ENCODE measurements around the gene IL1RAPL1.
"Not testable (repeated sequence)": the region's sequence is repeated elsewhere in the genome, so short reads cannot be mapped to it uniquely, and the experiment has no call there.

The IL1RAPL1 gene

DNA sequence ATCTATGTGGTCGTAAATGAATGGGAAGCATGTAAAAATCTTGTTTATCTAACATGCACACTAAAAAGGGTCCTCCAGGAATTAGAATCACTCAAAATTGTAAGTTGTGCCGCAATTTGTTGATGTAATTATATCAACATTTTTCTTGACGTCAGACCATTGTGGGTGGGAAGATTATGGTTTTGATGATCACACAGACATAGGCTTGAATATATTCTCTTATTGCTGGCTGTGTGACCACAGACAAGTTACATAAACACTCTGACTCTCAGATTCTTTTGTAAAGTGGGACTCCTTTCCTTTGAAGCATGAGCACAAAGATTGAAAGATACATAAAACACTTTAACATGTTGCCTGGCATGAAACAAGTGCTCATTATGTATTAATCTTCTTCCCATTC lies 51.5 kb downstream of the IL1RAPL1 start:
- DNase-seq = no peak

DNA sequence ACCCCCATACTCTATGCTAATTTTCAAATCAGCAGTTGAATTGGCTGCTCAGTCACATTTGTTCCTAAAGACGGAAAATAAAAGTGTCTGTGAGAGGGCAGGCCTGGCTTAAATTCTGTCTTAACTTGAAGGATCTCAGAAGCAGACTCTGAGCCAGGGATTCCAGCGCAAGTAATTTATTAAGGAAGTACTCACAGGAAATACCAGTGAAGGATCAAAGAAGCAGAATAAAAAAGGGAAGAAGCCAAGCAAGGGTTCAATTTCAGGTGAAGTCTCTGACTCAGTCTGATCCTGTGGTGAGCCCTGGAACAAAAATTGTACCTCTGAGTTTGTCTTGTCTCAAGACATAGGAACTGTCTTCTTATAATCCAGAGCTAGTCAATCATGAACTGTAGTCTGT lies 52.2 kb downstream of the IL1RAPL1 start:
- no peak for DNase-seq

DNA sequence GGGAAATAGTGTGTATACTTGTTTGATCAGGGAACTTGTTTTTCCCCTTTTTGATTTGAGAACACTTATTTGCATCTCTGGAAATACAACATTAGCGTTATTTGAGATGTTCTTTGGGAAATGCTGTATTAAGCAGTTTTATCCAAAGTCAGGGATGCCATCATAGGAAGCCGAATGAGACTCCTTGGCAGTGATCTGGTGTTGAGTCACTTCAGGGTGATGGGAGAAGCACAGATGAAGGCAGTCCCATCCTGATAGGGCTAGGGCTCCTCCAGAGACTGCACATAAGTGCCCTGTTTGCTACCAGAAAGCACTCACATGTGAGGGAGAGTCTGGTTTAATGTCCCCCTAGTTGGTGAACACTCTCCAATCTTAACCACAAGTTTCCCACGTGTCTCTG lies 62.3 kb downstream of the IL1RAPL1 start:
- no peak for DNase-seq

DNA sequence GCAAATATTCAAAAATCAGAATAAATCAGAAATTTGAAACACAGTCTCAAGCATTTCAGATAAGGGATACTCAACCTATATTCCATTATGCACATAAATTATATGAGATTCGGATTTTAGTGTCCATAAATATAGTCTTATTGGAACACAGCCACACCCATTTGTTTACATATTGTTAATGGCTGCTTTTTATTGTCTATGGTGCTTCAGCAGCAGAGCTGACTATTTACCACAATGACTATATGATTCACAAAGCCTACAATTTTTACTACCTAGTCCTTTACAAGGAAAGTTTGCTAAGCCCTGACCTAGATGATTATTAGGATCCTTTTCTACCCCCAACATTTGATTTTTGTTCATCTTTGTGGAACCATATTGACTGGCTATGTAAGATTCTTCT lies 63.9 kb downstream of the IL1RAPL1 start:
- DNase-seq = no peak

DNA sequence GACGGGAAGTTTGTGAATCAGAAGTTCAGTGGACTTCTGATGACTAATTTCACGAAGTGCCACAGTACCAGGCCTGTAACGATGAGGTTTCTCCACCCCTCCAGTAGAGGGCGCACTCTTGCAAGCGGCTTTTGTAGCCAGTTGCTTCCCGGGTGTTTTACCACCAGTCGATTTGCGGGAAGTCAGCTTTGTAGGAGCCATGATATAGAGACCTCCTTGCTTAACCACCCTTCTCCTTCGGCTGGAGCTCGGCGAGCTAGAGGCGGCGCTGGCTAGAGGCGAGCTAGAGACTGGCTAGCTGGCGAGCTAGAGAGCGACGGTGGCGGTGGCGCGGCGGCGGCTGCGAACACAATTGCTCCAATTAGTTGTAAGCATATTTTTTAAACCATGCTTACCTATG lies 72.0 kb downstream of the IL1RAPL1 start:
- DNase-seq = no peak

DNA sequence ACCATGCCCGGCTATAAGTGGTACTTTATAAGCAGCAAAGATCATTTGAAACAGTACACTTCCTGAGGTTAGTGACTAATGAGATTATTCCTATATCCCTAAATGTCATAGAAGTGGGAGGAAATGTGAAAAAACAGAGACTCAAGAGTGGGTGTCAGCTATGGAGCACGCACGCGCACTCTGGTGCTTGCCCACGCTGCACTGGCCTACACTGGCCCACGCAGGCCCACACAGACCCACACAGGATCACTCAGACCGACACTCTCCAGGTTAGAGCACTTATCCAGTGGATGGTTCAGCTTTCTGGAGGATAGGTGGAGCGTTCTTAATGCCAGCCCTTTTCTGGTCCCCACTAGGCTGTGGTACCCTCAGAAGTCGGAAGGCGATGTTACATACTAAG lies 78.5 kb downstream of the IL1RAPL1 start:
- no peak for DNase-seq

DNA sequence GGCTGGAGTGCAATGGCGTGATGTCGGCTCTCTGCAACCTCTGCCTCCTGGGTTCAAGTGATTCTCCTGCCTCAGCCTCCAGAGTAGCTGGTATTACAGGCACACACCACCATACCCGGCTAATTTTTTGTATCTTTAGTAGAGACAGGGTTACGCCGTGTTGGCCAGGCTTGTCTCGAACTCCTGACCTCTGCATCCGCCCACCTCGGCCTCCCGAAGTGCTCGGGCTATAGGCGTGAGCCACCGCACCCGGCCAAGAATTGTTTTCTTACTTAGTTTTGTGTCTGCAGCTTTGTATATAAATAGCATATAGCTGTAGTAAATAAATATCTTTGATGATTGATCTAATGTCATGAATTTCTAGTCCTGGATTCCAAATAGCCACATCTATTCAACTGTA lies 81.1 kb downstream of the IL1RAPL1 start:
- no peak for DNase-seq

DNA sequence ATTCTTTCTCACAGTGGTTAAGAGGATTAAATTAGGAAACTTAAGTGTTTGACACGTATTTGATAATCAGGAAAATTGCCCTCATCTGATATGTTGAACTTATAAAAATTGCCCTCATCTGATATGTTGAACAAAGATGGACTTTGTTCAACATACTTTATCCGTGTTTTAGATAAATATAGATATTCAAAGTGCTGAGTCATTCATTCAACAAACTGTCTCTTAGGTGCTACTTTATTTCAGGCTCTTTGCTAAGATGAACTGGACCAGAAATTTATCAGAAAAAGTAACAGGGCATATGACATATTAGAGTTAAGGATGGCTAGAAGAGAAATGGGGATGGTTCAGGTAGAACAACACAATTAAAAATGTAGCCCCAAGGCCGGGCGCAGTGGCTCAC lies 81.7 kb downstream of the IL1RAPL1 start:
- no peak for DNase-seq

DNA sequence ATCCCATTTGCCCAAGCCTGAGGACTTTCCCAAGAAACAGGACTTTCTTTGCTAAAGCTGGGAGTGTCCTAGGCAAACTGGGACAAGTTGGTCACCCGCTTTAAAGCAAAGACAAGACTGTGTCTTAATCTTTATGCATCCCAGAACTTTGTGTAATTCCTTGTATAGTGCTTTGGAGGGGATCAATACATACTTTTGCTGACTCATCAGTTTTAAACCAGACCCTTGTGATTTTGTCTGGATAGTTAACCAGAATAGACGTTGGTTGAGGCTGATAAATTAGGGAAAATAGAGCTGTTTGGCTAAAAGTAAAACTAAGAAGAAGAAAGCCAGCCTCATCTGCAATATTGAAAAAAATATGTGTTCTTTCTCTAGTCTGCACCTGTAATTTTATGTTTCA lies 82.8 kb downstream of the IL1RAPL1 start:
- no peak for DNase-seq

DNA sequence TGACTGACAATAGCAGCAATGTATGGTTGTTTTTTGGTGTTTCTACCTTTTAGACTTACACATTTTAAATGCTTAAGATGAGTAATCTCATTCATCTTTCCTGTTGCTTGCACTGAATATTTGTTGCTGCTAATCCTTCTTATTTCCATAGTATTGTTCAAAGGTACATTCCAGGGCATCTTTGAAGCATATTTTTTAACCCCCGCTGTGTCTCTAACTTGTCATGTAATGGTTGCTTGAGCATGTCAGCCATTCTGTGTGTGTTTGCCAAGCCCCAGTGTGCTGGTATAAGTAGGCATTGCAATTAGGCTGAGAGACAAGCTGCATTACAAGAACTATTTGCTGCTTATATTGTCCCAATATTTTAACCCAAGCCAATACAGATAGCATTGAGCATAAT lies 87.9 kb downstream of the IL1RAPL1 start:
- DNase-seq = no peak

DNA sequence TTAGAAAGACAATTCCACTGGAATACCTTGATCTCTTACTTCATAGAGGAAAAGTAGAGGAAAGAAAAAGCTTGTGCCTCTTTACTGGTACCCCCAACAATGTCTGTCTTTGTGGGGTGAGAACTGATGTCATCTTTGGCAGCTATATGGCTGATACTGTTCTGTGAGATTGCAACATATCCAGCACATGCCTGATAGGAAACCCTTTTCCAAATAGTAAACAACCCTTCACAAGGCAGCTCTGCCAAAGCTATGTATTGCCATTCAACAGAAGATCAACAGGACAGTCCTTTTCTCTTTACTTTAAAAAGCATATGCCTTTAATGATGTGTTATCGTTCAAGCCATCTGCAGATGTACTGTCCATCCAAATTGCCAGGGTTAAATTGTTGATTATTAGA lies 105.9 kb downstream of the IL1RAPL1 start:
- no peak for DNase-seq

DNA sequence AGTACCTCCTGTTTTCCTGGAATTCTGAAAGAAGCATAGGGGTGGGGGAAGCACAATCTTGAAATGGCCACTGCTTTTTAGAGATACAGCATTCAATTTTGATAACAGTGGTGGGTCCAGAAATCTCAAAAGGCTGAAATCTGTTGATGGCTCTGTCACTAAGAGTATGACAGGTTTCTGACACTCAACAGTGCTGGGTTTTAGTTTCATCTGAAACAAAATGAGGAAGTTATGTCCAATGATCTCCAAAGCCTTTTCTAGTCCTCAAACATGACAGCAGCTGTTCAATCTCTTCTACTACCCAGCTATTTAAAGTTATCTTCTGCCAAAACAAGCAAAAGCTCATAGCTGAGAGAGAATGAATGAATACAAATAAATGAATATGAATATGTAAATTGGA lies 110.5 kb downstream of the IL1RAPL1 start:
- DNase-seq = no peak

DNA sequence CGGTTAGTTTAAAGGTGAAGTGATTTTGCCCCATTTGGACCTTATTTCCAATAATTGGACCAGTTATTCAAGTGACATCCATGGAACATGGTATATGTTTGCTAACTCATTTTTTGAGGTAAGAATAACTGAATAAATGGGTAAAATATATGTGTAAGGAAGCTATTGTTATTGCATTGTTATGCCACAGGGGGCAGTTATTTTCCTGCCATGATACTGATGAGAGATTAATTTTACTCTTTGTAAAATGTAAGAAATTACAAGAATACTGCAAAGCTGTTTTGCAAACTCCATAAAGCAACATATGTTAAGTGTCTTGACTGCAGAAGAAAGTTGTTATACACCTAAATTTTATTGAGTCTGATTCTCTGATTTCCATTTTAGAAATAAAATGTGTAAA lies 114.0 kb downstream of the IL1RAPL1 start:
- DNase-seq = no peak

DNA sequence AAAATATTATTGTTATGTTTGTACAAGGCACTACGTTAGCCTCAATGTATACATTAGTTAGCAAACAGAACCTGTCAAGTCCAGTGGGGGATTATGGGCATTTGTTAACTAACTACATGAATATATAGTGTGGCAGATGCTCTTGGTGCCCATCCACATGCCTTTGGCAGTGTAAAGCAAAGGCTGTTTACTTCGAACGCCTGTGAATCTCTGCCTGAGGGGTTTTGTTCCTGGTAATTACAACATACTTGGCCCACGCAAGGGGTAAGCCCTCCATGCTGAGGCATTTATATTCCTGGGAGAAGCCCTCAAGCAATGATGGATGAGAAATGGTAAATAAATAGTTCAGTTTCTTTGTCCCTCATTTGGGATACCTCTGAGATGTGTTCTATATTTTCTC lies 119.7 kb downstream of the IL1RAPL1 start:
- DNase-seq = no peak

DNA sequence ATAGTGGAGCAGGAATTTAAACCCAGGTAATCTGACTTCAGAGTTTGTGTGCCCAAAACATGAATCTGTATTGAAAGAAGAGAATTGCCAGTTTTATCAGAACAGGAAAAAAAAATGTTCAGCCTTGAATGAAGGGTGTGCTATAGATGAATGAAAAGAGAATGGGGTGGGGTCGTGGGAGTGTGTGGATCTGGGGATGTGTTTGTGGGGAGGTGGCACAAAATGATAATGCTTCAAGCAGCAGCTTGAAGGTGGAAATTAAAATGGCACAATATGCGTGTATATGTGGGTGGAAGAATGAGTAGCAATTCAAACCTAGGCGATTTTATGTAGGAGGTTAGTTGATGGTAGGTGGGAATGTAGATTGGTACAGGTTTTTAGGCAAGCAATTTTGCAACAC lies 122.2 kb downstream of the IL1RAPL1 start:
- DNase-seq = no peak

DNA sequence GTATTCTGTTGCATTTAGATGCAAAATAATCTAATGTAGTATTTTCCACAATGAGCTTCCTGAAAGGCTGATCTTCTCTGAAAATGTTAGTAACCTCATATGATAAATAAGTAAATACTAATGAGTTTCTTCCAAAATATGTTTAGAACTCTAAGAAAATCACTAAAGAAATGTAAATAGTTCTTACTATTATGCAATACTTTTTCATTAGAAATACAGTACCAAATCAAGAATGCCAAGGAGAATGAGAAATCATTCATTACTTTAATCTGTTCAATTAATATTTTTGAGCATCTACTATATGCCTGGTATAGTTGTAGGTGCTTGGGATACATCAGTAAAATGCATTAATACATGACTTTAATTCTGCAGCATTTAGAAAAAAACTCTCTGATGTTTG lies 130.6 kb downstream of the IL1RAPL1 start:
- DNase-seq = no peak

DNA sequence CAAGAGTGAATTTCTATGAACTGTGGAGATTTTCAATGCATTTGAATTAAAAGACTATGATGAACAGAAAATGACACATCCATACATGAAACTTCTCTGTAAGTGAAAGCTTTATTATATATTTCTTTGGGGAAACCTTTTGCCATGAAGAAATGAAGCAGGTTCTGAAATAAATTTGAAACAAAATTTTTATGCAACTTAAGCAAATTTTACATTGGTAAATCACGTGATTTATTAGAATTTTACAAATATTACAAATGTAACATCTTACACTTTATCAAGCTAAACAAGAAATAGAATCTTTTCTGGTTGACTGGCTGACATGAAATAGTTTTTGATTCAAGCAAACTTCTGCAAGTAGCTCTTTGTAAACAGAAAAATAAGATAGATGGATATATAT lies 131.2 kb downstream of the IL1RAPL1 start:
- no peak for DNase-seq

DNA sequence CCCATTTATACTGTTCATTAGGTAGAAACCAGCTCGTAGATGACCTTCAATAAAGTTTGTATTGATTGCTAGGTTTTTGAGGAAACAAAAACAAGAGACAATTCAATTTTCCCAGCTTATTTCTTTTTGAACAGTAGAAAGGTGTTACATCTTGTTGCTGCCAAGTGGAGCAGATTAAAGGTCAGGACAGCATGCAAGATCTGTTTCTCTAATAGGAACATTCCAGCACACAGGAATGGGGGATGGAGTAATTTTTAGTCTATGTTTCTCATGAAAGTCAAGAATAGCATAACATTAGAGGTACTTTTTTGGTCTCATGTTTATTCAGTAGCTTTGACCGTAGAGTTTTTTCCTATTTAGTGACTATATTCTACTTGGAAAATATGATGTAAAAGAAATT lies 132.4 kb downstream of the IL1RAPL1 start:
- no peak for DNase-seq

DNA sequence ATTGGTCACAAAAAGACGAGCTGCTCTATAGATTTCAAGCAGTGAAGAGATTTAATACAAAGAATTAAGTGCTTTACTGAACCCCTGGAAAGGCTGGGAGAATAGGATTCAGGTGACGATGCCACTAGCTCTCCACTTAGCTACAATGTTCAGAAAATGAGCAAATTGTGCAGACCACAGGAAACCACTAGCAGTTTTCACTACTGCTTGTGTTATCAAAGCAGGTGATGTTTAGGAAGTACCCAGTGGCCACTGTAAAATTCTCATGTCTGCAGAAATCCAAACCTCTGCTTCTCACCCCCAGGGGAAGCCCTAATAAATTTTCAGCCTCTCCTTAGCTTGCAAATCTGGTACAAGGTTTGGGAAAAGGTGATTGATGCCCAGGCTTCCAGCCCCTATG lies 165.1 kb downstream of the IL1RAPL1 start:
- DNase-seq = no peak

DNA sequence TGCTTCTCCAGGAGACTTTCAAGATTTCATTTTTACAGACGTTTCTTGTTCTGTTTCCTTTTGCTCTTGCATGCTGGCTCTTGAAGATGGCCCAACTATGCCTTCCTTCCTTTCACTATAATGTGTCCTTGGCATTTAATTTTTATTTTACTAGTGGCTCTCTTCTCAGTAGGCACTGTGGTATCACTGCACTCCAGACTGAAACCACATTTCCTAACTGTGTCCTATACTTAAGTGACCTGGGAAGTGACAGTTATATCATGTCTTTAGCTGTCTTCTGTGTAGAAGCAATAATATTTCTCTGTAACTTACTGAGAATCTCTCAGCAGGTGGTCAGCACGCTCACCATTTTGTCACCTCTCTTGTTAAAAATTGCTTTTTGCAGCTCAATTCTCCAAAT lies 168.9 kb downstream of the IL1RAPL1 start:
- DNase-seq = no peak

DNA sequence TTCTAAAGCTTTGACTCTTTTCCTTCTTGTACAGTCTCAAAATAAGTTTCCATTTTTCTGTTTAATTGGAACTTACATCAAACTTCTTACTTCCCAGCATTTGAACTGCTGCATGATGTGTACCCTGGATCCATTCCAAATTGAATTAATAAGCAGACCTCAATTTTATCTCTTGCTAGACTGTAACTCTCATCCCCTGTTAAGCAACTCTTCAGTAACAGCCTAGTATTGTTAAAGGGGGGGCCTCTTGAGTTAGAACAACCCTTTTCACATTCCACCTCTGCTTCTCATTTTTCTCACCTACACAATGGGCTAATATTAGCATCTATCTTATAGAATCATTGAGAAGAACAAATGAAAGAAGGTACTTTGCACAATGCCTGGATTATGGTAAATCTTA lies 169.4 kb downstream of the IL1RAPL1 start:
- no peak for DNase-seq

DNA sequence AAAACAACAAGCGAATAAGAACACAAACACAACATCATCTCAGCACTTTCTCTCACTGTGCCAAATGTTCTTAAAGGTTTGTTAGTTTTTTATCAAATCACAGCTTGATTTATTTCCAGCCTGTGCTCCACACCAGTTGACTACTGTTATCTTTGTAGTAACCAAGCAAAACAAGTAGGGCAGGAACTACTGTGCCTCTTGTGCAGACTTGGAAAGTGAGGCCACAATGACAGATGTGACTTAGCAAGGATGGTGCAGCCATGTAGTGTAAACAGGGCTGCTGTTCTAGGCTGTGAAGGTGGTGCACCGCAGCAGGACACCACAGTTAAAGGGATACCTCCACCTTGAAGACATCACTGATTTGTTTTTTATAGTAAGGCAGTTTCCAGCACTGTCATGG lies 170.0 kb downstream of the IL1RAPL1 start:
- DNase-seq = no peak

DNA sequence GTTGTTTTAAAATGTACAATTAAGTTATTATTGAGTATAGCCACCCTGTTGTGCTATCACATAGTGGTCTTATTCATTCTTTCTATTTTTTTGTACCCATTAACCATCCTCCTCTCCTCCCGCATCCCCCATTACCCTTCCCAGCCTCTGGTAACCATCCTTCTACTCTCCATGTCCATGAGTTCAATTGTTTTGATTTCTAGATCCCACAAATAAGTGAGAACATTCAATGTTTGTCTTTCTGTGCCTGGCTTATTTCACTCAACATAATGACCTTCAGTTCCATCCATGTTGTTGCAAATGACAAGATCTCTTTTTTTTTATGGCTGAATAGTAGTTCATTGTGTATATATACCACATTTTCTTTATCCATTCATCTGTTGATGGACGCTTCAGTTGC lies 179.3 kb downstream of the IL1RAPL1 start:
- DNase-seq = not testable (repeated sequence)

DNA sequence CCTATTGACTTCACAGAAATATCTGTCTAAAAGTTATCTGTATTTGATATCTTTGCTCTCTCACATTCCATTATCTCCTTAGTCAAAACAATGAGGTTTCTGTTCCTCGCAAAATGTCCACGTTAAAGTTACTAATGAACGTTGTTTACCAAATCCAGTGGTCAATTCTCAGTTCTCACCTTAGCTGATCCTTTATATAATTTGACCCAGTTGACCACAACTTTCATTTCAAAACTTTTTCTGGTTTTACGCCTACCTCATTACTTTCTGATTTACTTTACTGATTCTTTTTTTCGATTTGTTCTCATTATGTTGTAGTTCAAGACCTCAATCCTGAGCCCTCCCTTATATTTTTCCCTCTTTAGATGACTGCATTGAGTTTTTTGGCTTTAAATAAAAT lies 186.6 kb downstream of the IL1RAPL1 start:
- no peak for DNase-seq

DNA sequence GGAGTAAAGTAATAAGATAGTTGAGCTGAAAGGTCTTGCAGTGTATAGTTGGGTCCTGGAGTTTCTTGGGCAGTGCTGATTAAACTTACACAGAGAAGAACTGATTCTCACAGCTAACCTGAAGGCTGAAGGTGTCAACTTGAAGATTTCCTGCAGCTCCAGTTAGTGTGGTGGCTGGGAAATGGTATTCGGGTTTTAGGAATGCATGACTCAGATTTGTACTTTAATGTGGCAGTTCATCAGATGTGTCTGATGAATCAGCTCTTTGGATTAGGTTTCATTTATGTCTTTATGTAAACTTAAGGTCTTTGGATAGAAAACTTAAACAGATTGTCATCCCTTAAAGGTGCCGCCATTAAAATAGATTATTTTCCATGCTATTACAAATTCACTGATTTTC lies 200.0 kb downstream of the IL1RAPL1 start:
- DNase-seq = no peak

DNA sequence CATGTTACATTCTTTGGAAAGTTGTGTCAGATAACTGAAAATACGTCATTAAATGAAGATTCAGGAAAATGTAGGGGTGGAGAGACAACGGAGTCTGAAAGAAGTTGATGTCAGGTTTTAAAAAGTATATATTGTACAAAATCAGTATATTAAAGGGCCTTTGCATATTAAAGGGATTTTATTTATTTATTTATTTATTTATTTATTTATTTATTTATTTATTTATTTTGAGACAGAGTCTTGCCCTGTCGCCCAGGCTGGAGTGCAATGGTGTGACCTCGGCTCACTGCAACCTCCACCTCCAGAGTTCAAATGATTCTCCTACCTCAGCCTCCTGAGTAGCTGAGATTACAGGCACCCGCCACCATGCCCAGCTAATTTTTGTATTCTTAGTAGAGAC lies 213.4 kb downstream of the IL1RAPL1 start:
- DNase-seq = not testable (repeated sequence)
